ENCODE results near the gene RUBCNL. TPM values are rescaled to one million over a fixed set of nuclear protein-coding genes. Genes with fewer than 3 reads are reported as not detected.

RUBCNL gene
- total RNA-seq, 1 donor from 2014 or later: 2.9 TPM

- no peak for TF ChIP-seq CTCF (IDR thresholded peaks at IDR 0.05)
Measured at GRCh38 chr13:46372071-46372470, 15.0 kb downstream of the RUBCNL start.

GRCh38 chr13:46369506-46370277 lies 17.4 kb downstream of the RUBCNL start:
- Histone ChIP-seq H3K4me3 (no peak overlapping the region), H3K4me1 (peaks cover 15% of the 10 kb centered on the region), H3K9me3 (no peaks in the 10 kb centered on the region), H3K27me3 (no peaks in the 10 kb centered on the region), H3K27ac (peak overlapping the region; percentile 73), H3K36me3 (no peaks in the 10 kb centered on the region)
- ATAC-seq: peak; percentile 73
- intact Hi-C loops (cut with DNase I): no loop called here
- no peak for TF ChIP-seq CTCF (IDR thresholded peaks at IDR 0.05)
- no peak for DNase-seq

More at GRCh38 chr13:46372071-46372470, 15.0 kb downstream of the RUBCNL start:
- Histone ChIP-seq H3K27ac (no peak overlapping the region), H3K4me1 (peaks cover 15% of the 10 kb centered on the region), H3K27me3 (no peaks in the 10 kb centered on the region), H3K9me3 (no peaks in the 10 kb centered on the region), H3K4me3 (no peak overlapping the region), H3K36me3 (no peaks in the 10 kb centered on the region)
- intact Hi-C loops (cut with DNase I): no loop called here
- ATAC-seq (no peak), DNase-seq (no peak)

- no peak overlapping the region for H3K4me3 ChIP-seq
- peaks cover 15% of the 10 kb centered on the region for H3K4me1 ChIP-seq
- no peak for TF ChIP-seq CTCF (IDR thresholded peaks at IDR 0.05)
- no peaks in the 10 kb centered on the region for H3K9me3 ChIP-seq
- H3K27me3 ChIP-seq: no peaks in the 10 kb centered on the region
- H3K27ac ChIP-seq: no peak overlapping the region
- intact Hi-C loops (cut with DNase I): no loop called here
- DNase-seq (no peak), ATAC-seq (peak; percentile 51)
- no peaks in the 10 kb centered on the region for H3K36me3 ChIP-seq
Measured at GRCh38 chr13:46367617-46368327, 19.3 kb downstream of the RUBCNL start.

GRCh38 chr13:46361276-46361934 lies 25.6 kb downstream of the RUBCNL start:
- intact Hi-C loops (cut with DNase I): no loop called here
- Histone ChIP-seq H3K4me1 (no peaks in the 10 kb centered on the region), H3K36me3 (no peaks in the 10 kb centered on the region), H3K27ac (no peak overlapping the region), H3K9me3 (no peaks in the 10 kb centered on the region), H3K4me3 (no peak overlapping the region), H3K27me3 (no peaks in the 10 kb centered on the region)
- ATAC-seq (no peak), DNase-seq (no peak)
- no peak for TF ChIP-seq CTCF (IDR thresholded peaks at IDR 0.05)

- H3K9me3 ChIP-seq: no peaks in the 10 kb centered on the region
- H3K27me3 ChIP-seq: no peaks in the 10 kb centered on the region
- H3K27ac ChIP-seq: no peak overlapping the region
- H3K36me3 ChIP-seq: no peaks in the 10 kb centered on the region
- no peak for DNase-seq
- no peak overlapping the region for H3K4me3 ChIP-seq
- ATAC-seq: no peak
- H3K4me1 ChIP-seq: no peaks in the 10 kb centered on the region
- no peak for TF ChIP-seq CTCF (IDR thresholded peaks at IDR 0.05)
- intact Hi-C loops (cut with DNase I): no loop called here
Measured at GRCh38 chr13:46360604-46361003, 26.4 kb downstream of the RUBCNL start.
